Measurements from ENCODE around the gene KCNB1. TPM values are rescaled to one million over a fixed set of nuclear protein-coding genes. Genes with fewer than 3 reads are reported as not detected.

The KCNB1 gene
- total and polyA plus RNA-seq, 11 donors = 0.72 to 4.9 (median 1.3) TPM

- DNase-seq (no peak), ATAC-seq (no peak)
- intact Hi-C loops (cut with DNase I) = no loop called here
- 83 to 100% (median 92%) methylated on average over 2 of the region's 2 CpGs for WGBS, 4 donors
- Histone ChIP-seq H3K4me1 (peaks cover 0 to 17% (median 0%) of the 10 kb centered on the region in 12 donors), H3K36me3 (peaks cover 0 to 62% (median 3%) of the 10 kb centered on the region in 9 donors), H3K27me3 (no peaks in the 10 kb centered on the region), H3K27ac (no peak overlapping the region), H3K4me3 (no peak overlapping the region), H3K9me3 (no peaks in the 10 kb centered on the region)
- TF ChIP-seq POLR2A (IDR thresholded peaks at IDR 0.05) = no peak
- no peak for TF ChIP-seq CTCF (IDR thresholded peaks at IDR 0.05)
Observed at GRCh38 chr20:49513517-49513916, 31.0 kb upstream of the KCNB1 start.

- ATAC-seq (no peak), DNase-seq (no peak)
- peaks cover 0 to 17% (median 0%) of the 10 kb centered on the region in 12 donors for H3K4me1 ChIP-seq
- no peaks in the 10 kb centered on the region for H3K27me3 ChIP-seq
- H3K9me3 ChIP-seq = no peaks in the 10 kb centered on the region
- H3K27ac ChIP-seq = no peak overlapping the region
- 84 to 94% (median 90%) methylated on average over 11 of the region's 11 CpGs for WGBS, 4 donors
- no peak for TF ChIP-seq POLR2A (IDR thresholded peaks at IDR 0.05)
- no peak for TF ChIP-seq CTCF (IDR thresholded peaks at IDR 0.05)
- peaks cover 0 to 61% (median 3%) of the 10 kb centered on the region in 9 donors for H3K36me3 ChIP-seq
- intact Hi-C loops (cut with DNase I) = no loop called here
- H3K4me3 ChIP-seq = no peak overlapping the region
Observed at GRCh38 chr20:49513009-49513408, 30.5 kb upstream of the KCNB1 start.

GRCh38 chr20:49511788-49512525 is 29.5 kb upstream of the KCNB1 start:
- TF ChIP-seq CTCF (IDR thresholded peaks at IDR 0.05) (no peak), POLR2A (IDR thresholded peaks at IDR 0.05) (no peak)
- H3K36me3 ChIP-seq = peaks cover 0 to 63% (median 0%) of the 10 kb centered on the region in 9 donors
- no peak for ATAC-seq
- 89 to 95% (median 92%) methylated on average over 2 of the region's 2 CpGs for WGBS, 4 donors
- DNase-seq = no peak
- peak overlapping the region in 1 of 12 donors; percentile 50 for H3K27ac ChIP-seq
- H3K4me3 ChIP-seq = no peak overlapping the region
- peaks cover 0 to 5% (median 0%) of the 10 kb centered on the region in 9 donors for H3K27me3 ChIP-seq
- H3K4me1 ChIP-seq = peaks cover 0 to 17% (median 0%) of the 10 kb centered on the region in 12 donors
- intact Hi-C loops (cut with DNase I) = no loop called here
- H3K9me3 ChIP-seq = no peaks in the 10 kb centered on the region

- intact Hi-C loops (cut with DNase I) = no loop called here
- peaks cover 0 to 9% (median 0%) of the 10 kb centered on the region in 9 donors for H3K27me3 ChIP-seq
- 57 to 66% (median 60%) methylated on average over 12 of the region's 12 CpGs for whole genome bisulfite sequencing, 4 donors
- TF ChIP-seq POLR2A (IDR thresholded peaks at IDR 0.05) = no peak
- TF ChIP-seq CTCF (IDR thresholded peaks at IDR 0.05) = no peak
- no peak overlapping the region for H3K4me3 ChIP-seq
- peaks cover 0 to 17% (median 0%) of the 10 kb centered on the region in 12 donors for H3K4me1 ChIP-seq
- H3K9me3 ChIP-seq = no peaks in the 10 kb centered on the region
- DNase-seq (peak; percentile 20 to 75 (median 68)), ATAC-seq (peak; percentile 44 to 86 (median 72))
- H3K27ac ChIP-seq = peak overlapping the region in 8 of 12 donors; percentile 6 to 61 (median 43)
- H3K36me3 ChIP-seq = peaks cover 0 to 71% (median 0%) of the 10 kb centered on the region in 9 donors
Observed at GRCh38 chr20:49510562-49511122, 28.2 kb upstream of the KCNB1 start.

Data from heart left ventricle (tissue), 16 donors.